ENCODE measurements around the gene PDE2A.

GRCh38 chr11:72719144-72719543 is 44.9 kb upstream of the PDE2A start:
- TF ChIP-seq POLR2A (IDR thresholded peaks at IDR 0.05) (no peak), CTCF (IDR thresholded peaks at IDR 0.05) (no peak)
